ENCODE results near the gene CACNA2D4. TPM values are rescaled to one million over a fixed set of nuclear protein-coding genes. Genes with fewer than 3 reads are reported as not detected.

CACNA2D4 gene
- polyA plus RNA-seq, 3 donors, result 17.8 to 87.7 (median 22.1) TPM

GRCh38 chr12:1888923-1889322 lies 29.5 kb downstream of the CACNA2D4 start:
- Histone ChIP-seq H3K4me1 (ENCODE audit: control insufficient read depth in 1 of 2, insufficient read depth in 2 of 2, low read length in 2 of 2) (peaks cover 5 to 6% of the 10 kb centered on the region in 2 donors), H3K27ac (ENCODE audit: low read depth in 1 of 2, low read length in 2 of 2) (no peak overlapping the region), H3K36me3 (replicated peaks in 1 of 2; ENCODE audit: control insufficient read depth in 1 of 2, insufficient read depth in 2 of 2, low read length in 2 of 2) (no peaks in the 10 kb centered on the region), H2AFZ (ENCODE audit: insufficient read depth, low read depth, low read length, poor library complexity, severe bottlenecking) (no peak overlapping the region), H3K27me3 (ENCODE audit: control insufficient read depth in 2 of 2, insufficient read depth in 2 of 2, low read length in 2 of 2) (no peaks in the 10 kb centered on the region), H4K20me1 (ENCODE audit: insufficient read depth, low read length) (no peaks in the 10 kb centered on the region), H3K79me2 (ENCODE audit: insufficient read depth, low read length) (no peaks in the 10 kb centered on the region), H3K9ac (ENCODE audit: insufficient read depth, low read length, poor library complexity, severe bottlenecking) (no peak overlapping the region), H3K4me3 (replicated peaks in 1 of 3; ENCODE audit: low read depth in 2 of 3, low read length in 3 of 3) (no peak overlapping the region), H3K4me2 (replicated peaks; ENCODE audit: extremely low read depth, low read length, poor library complexity, severe bottlenecking) (no peak overlapping the region), H3K9me3 (replicated peaks in 1 of 2; ENCODE audit: control insufficient read depth in 1 of 2, insufficient read depth in 1 of 2, low read length in 2 of 2) (peaks cover 6 to 11% of the 10 kb centered on the region in 2 donors)
- WGBS (ENCODE audit: insufficient coverage), result no CpG with 5 or more reads among the region's 3 CpGs
- H3K4me1 Mint-ChIP-seq, result peaks cover 7% of the 10 kb centered on the region
- H3K9me3 Mint-ChIP-seq, result peaks cover 11 to 26% (median 14%) of the 10 kb centered on the region in 7 donors
- TF ChIP-seq CTCF (IDR thresholded peaks at IDR 0.05), result no peak
- H3K27ac Mint-ChIP-seq, result no peak overlapping the region
- DNase-seq, result no peak
- H3K4me3 Mint-ChIP-seq, result no peak overlapping the region
- H3K27me3 Mint-ChIP-seq (ENCODE audit: low read depth in 3 of 3), result peaks cover 0 to 3% (median 0%) of the 10 kb centered on the region in 3 donors
- no peaks in the 10 kb centered on the region for H3K36me3 Mint-ChIP-seq
- intact Hi-C loops (cut with micrococcal nuclease), result no loop called here

GRCh38 chr12:1886396-1887008 lies 31.9 kb downstream of the CACNA2D4 start:
- Histone ChIP-seq H3K36me3 (replicated peaks in 1 of 2; ENCODE audit: control insufficient read depth in 1 of 2, insufficient read depth in 2 of 2, low read length in 2 of 2) (no peaks in the 10 kb centered on the region), H2AFZ (ENCODE audit: insufficient read depth, low read depth, low read length, poor library complexity, severe bottlenecking) (no peak overlapping the region), H4K20me1 (ENCODE audit: insufficient read depth, low read length) (no peaks in the 10 kb centered on the region), H3K27ac (ENCODE audit: low read depth in 1 of 2, low read length in 2 of 2) (no peak overlapping the region), H3K27me3 (ENCODE audit: control insufficient read depth in 2 of 2, insufficient read depth in 2 of 2, low read length in 2 of 2) (no peaks in the 10 kb centered on the region), H3K9ac (ENCODE audit: insufficient read depth, low read length, poor library complexity, severe bottlenecking) (no peak overlapping the region), H3K9me3 (replicated peaks in 1 of 2; ENCODE audit: control insufficient read depth in 1 of 2, insufficient read depth in 1 of 2, low read length in 2 of 2) (peaks cover 0 to 6% of the 10 kb centered on the region in 2 donors), H3K4me3 (replicated peaks in 1 of 3; ENCODE audit: low read depth in 2 of 3, low read length in 3 of 3) (no peak overlapping the region), H3K4me1 (ENCODE audit: control insufficient read depth in 1 of 2, insufficient read depth in 2 of 2, low read length in 2 of 2) (peaks cover 5 to 13% of the 10 kb centered on the region in 2 donors), H3K4me2 (replicated peaks; ENCODE audit: extremely low read depth, low read length, poor library complexity, severe bottlenecking) (no peak overlapping the region), H3K79me2 (ENCODE audit: insufficient read depth, low read length) (no peaks in the 10 kb centered on the region)
- no peak overlapping the region for H3K27ac Mint-ChIP-seq
- H3K9me3 Mint-ChIP-seq, result peaks cover 2 to 12% (median 4%) of the 10 kb centered on the region in 7 donors
- WGBS (ENCODE audit: insufficient coverage), result 84% methylated on average over 4 of the region's 10 CpGs
- H3K36me3 Mint-ChIP-seq, result no peaks in the 10 kb centered on the region
- peaks cover 17% of the 10 kb centered on the region for H3K4me1 Mint-ChIP-seq
- peaks cover 0 to 3% (median 0%) of the 10 kb centered on the region in 3 donors for H3K27me3 Mint-ChIP-seq (ENCODE audit: low read depth in 3 of 3)
- intact Hi-C loops (cut with micrococcal nuclease), result no loop called here
- TF ChIP-seq CTCF (IDR thresholded peaks at IDR 0.05), result no peak
- H3K4me3 Mint-ChIP-seq, result peak overlapping the region in 1 of 2 donors; percentile 17
- DNase-seq, result no peak
